PFSK-1 (cell line): Measurements from ENCODE around the gene EPOP.

Experiments used
- FOXP2 ChIP-seq: optimal IDR thresholded peaks from 2 replicates; pipeline ENCODE3; 2011; ENCODE audit warnings: borderline replicate concordance, control low read depth, inconsistent platforms; ENCODE audit not compliant: insufficient read depth; ENCODE audit errors: extremely low read length, extremely low read depth
- POLR2AphosphoS5 ChIP-seq: IDR thresholded peaks from 2 replicates; pipeline ENCODE4 v1.6.1; 2012; ENCODE audit warnings: low read depth, mild to moderate bottlenecking, control low read depth, low read length, moderate library complexity
- SIN3A ChIP-seq: IDR thresholded peaks from 2 replicates; pipeline ENCODE4 v1.6.1; 2012; ENCODE audit warnings: mild to moderate bottlenecking, low read length, moderate library complexity, borderline replicate concordance; ENCODE audit not compliant: insufficient read depth
- TAF1 ChIP-seq: IDR thresholded peaks from 2 replicates; pipeline ENCODE4 v1.6.1; 2012; ENCODE audit warnings: low read length, control low read depth, borderline replicate concordance; ENCODE audit not compliant: insufficient read depth
- TF ChIP-seq, protein P1 (sequence below), 2 experiments: IDR thresholded peaks; 2 replicates each; pipeline versions ENCODE4 v1.6.1 to v1.8.0; 2011 to 2012; ENCODE audit warnings: low read depth in 2 of 2, low read length in 2 of 2, control low read depth in 1 of 2, inconsistent platforms in 1 of 2, mild to moderate bottlenecking in 1 of 2, moderate library complexity in 1 of 2; ENCODE audit not compliant: insufficient read depth in 1 of 2

DNA sequence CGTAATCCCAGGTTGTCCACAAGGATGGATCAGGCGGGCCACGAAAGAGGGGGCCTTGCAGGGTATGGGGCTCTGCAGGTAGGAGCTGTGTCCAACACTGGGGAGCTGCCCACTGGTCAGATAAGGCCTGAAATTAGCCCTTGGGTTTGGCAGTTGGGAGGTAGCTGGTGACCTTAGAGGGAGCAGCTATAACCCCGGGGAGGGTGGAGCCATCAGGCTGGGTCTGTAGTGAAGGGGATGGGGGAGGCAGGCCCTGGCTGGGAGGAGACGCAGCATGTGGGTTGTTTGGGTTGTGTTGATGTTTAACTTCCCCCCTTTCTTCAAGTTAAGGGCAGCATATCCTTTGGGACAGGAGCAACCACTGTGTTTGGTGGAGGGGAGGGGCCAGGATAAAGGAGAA, 36.2 kb upstream of the EPOP start:
- no peak for TF ChIP-seq POLR2AphosphoS5
- TF ChIP-seq, protein P1, sequence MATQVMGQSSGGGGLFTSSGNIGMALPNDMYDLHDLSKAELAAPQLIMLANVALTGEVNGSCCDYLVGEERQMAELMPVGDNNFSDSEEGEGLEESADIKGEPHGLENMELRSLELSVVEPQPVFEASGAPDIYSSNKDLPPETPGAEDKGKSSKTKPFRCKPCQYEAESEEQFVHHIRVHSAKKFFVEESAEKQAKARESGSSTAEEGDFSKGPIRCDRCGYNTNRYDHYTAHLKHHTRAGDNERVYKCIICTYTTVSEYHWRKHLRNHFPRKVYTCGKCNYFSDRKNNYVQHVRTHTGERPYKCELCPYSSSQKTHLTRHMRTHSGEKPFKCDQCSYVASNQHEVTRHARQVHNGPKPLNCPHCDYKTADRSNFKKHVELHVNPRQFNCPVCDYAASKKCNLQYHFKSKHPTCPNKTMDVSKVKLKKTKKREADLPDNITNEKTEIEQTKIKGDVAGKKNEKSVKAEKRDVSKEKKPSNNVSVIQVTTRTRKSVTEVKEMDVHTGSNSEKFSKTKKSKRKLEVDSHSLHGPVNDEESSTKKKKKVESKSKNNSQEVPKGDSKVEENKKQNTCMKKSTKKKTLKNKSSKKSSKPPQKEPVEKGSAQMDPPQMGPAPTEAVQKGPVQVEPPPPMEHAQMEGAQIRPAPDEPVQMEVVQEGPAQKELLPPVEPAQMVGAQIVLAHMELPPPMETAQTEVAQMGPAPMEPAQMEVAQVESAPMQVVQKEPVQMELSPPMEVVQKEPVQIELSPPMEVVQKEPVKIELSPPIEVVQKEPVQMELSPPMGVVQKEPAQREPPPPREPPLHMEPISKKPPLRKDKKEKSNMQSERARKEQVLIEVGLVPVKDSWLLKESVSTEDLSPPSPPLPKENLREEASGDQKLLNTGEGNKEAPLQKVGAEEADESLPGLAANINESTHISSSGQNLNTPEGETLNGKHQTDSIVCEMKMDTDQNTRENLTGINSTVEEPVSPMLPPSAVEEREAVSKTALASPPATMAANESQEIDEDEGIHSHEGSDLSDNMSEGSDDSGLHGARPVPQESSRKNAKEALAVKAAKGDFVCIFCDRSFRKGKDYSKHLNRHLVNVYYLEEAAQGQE (IDR thresholded peaks at IDR 0.05; ENCODE audit: insufficient read depth in 1 of 2, low read depth in 2 of 2, low read length in 2 of 2), result no peak
- no peak for TF ChIP-seq TAF1
- no peak for TF ChIP-seq SIN3A
- no peak for TF ChIP-seq FOXP2
